HG03571 (cell line): ENCODE results near the gene ARHGAP44.

Source experiments
- ATAC-seq: cut with Tn5 transposase; IDR thresholded peaks from one replicate; pipeline ENCODE4 v1.9.1; 2021; ENCODE audit not compliant: unreplicated experiment

The ARHGAP44 gene

DNA sequence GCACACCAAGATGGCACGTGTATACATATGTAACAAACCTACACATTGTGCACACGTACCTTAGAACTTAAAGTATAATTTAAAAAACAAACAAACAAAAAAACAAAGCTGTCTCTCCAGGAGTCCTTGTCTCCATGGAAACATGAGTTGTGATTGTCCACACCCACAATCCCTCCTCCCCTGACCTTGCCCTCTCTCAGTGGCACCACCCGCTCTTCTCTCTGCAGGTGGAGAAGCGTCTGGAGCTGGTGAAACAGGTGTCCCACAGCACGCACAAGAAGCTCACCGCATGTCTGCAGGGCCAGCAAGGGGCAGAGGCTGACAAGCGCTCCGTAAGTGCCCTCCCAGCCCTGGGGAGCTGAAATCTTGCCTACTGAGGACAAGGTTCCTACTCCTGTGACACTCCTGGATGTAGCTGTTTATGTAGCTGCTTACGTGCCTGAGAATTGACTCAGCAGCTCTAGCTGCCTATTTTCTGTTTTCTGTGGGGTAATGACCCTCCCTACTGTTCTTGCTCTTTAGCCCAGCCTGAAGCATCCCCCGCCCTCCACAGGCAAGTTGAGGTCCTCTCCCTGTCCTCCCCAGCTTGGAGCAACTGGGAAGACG, 107.0 kb downstream of the ARHGAP44 start:
- no peak for ATAC-seq

DNA sequence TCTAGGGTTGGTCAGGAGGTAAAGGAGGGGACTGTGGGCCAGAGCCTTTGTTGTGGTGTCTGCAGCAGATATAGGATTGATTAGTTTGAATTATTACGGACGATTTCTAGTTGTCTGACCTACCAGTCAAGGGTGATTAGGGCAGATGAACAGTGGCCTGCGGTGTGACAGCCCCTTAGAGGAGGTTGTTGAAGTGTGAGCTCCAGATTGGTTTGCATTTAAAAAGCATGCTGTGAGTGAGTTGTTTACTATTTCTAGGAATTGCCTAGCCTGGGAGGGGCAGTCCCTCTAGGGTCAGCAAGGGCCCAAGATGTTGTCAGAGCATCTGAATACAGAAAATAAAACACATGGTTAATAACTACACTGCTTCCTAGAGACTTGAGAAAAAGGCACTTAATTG, 108.8 kb downstream of the ARHGAP44 start:
- no peak for ATAC-seq

DNA sequence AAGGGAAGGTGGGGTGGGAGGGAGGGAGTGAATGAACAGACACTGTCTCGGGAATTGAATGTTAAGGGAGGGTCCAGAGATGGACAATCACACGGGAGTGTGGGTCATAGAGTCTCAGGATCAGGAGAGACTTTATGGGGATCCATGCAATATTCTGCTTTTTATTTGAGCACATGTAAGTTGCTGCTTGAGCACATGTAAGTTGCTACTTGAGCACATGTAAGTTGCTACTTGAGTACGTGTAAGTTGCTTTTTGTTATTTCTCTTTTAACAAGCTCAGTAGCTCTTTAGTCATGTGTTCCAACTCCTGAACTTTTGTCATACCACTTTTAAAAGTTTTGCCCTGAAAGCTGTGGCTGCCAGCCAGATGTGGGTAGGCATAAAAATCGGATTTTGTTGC, 110.3 kb downstream of the ARHGAP44 start:
- ATAC-seq = no peak

DNA sequence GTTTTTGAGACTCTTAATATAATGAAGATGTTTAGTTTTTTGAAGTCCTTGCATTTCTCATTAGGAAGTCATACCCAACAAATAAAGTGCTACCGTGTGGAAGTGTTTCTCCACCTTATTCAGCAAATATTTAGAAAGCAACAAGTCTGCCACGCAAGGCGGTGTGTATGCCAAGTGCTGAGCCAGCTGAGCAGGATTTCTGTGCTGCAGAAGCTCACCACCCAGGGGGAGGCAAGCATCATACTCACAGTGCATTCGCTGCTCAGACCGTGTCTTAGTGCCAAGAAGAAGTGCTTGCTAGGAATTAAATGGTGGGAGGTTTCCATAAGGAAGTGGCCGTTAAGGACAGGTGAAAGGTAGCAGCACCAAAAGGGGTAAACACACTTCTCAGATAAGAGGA, 111.2 kb downstream of the ARHGAP44 start:
- ATAC-seq = no peak

DNA sequence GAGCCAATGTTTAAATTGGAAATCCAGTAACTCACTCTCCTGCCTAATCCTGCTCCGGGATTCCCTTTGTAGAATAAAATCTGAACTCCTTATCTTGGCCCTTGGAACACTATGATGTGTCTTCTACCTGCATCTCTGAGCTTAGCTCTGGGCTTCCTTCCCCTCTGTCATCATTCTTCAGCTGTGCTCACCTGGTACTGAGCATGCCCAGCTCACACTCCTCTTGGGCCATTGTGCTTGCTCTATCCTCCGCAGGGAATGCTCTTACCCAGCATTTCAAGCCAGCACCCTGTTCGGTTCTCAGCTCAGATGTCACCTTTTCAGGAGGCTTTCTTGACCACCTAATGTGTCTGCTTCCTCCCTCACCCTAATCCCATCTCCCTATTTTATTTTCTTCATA, 112.7 kb downstream of the ARHGAP44 start:
- ATAC-seq = no peak

DNA sequence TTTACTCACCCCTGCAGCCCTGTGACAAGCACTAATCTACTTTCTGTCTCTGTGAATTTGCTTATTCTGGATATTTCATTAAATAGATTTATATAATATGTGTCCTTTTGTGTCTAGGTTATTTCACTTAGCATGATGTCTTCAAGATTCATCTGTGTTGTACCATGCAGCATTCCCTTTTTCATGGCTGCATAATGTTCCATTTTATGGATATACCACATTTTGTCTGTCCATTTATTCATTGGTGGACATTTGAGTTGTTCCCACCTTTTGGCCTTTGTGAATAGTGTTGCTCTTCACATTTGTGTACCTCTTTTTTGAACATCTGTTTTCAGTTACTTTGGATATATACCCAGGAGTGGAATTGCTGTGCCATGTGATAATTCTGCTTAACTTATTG, 118.2 kb downstream of the ARHGAP44 start:
- ATAC-seq = no peak

DNA sequence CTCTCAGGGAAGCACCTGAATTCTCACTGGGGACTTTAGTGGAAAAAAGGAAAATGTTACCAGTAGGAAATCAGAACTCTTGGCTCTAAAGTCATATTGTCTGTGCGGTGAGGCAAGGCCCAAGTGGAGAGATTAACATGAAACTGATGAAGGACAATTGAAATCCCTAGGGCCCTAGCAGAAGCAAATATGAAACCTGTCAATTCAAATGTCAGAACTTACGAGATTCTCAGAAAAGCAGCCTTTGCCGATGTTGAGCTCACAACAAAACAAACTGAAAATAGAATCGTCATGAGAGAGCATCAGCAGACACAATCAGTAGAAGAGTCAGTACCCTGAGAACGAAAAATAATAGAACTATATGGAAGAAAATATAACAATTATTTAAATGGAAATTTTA, 119.7 kb downstream of the ARHGAP44 start:
- no peak for ATAC-seq

DNA sequence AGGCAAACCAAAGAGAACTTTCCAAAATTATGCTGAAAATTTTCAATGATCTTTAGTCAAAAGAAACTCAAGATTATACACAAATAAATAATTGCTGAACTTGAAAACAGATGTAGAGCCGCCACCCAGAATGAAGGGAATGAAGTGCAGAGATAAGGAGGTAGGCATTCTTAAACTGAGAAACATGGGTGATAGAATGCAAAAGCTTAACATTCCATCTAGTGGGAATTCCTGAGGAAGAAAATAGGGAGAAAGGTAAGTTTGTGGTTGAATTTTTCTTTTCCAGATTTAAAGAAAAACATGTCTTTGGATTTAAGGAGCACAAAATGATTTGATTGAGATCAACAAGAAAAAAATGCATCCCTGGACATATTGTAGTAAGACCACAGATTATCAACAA, 120.2 kb downstream of the ARHGAP44 start:
- no peak for ATAC-seq

DNA sequence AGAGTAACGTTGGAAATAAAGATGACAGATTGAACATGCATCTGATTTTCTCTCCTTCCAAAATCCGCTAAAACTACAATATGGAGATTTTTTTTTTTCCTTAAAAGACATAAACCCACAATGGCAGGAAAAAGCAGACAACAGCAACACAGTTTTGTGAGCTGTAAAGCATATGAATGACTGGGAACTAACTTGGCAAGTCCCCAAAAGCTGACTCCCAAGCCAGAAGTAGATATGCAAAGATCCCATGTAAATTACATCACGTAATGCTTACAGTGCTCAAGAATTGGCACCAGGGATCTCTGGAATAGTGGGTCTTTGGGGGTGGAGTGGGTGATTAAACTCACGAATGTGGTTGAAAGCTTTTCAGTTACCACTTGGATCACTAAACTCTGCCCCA, 121.9 kb downstream of the ARHGAP44 start:
- no peak for ATAC-seq

DNA sequence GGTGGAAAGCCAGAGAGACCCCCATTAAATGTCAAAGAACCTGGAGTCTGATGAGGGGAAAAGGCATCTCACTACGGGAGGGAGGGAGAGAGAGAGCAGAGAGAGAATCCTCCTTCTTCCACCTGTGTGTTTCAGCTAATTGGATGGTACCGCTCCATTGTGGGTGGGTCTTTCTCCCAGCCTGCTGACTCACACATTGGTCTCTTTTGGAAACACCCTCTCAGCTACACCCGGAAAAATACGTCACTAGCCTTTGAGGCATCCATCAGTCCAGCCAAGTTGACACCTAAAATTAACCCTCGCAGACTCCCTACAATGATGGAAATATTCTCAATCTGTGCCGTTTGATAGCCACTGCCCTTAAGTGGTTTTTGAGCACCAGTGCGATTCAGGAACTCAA, 128.1 kb downstream of the ARHGAP44 start:
- ATAC-seq = no peak

DNA sequence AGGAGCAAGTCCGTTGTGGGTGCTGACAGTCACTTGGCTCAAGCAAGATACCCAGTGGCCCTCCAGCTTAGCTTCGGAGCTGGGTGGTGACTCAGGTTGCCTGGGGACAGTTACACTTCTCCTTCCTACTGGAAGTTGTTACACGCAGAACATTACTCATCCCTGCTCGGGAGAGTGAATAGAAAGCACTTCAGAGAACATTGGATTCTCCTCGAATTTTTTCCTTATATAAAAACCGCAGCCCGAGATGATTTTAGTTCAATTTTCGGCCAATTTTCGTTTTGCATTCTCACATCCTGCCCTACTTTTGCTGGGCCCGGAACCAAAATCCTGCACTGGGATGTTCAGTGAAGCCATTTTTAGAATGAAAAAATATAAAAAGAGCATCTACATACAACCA, 128.8 kb downstream of the ARHGAP44 start:
- ATAC-seq = no peak

DNA sequence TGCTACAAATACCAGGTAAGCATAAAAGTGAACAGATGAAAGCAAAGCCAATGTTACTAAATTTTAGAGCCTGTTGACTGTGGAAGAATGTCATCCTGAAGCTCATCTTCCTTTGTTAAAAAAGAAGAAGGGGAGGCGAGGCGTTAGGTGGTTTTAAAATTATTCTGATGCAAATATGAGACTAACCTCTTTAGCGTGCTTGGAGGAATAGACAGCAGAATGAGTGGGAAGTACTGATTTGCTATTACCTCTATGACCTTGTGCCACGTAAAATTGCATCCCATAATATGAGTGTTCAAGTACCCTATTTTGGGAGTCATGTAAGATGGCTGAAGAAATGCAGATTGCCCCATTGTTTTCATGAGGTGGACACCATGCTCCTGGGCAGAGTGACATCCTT, 132.8 kb downstream of the ARHGAP44 start:
- no peak for ATAC-seq

DNA sequence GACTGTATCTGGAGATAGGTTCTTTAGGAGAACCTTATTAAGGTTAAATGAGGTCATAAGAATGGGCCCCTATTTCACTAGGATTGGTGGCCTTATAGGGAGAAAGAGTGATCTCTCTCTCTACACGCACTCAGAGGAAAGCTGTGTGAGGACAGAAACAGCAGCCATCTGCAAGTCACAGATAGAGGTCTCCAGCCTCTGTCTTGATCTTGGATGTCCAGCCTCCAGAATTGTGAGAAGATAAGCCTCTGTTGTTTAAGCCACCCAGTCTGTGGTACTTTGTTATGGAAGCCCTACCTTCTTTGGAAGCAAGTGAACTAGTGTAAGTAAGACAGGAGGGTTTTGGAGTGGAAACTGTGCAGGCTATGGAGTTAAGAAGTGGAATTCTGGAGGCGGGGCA, 135.3 kb downstream of the ARHGAP44 start:
- no peak for ATAC-seq

DNA sequence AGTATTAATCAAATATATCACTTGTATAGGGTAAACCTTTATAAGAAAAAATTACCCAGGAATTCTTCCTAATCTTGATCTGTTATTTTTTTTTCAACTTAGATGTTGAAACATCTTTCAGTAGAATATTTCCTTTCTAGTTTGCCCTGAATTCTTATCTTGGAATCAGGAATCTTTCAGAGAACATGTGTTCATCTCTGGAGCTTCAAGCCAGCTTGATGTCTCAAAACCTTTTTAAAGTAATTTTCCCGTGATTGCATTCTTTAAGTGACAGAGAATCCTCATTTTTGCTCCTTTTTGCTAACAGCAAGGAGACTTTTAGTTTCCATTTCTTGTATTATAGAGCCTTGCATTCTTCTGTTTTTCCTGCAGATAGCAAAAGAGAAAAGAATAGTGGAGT, 137.7 kb downstream of the ARHGAP44 start:
- ATAC-seq = no peak

DNA sequence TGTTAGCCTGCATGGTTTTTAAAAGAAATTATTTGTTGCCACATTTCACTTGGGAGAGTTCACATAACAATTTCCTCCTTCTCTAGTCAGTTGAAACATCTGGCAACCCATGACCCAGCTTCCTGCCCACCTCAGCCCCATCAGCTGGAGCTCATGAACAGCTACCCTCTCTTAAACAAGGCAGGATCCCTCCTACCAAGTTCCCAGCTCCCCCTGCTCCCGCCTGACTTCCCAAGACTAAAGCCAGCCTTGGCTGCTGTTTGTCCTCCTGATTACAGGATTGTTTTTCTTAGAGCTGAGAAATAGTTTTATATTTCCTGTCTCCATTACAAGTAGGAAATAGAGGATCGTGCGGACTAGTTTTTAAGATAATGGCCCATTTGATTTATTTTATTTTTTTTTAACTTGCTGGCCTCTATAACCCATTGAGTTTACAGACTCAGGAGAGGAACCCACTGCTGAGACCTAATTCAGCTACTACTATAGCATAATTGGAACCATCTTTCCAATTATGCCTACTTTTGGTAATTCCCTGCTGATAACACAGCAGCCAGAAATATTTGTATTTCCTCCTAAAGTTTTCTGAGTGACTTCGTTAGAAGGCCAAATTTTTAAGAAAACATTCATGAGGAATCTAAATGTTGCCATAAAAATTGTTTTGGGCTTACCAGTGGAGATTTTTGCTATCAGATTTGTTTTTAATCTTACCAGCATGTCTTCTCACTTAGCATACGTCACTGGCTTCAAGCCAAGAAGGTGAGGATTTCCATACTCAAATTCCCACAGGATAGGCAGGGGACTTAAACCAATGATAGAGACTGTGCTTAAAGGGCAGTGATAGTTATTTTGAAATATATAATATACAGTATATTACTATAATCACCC, 138.5 kb downstream of the ARHGAP44 start:
- ATAC-seq = no peak

DNA sequence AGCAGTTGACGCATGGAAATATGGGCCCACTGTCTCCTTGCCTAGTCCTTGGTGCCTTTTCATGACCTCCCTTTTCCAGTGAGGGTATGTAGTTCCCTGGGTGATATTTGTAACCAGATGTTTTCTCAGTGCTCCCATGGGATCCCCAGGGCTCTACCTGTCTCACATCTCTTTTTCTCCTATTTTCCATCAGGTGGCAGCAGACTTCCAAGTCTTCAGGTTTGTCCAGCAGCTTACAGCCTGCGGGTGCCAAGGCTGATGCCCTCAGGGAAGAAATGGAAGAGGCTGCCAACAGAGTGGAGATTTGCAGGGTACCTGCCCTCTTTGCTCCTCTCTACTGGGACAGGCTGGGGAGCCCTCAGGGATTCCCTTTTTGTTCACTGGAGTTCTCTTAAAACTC, 139.4 kb downstream of the ARHGAP44 start:
- ATAC-seq = no peak

DNA sequence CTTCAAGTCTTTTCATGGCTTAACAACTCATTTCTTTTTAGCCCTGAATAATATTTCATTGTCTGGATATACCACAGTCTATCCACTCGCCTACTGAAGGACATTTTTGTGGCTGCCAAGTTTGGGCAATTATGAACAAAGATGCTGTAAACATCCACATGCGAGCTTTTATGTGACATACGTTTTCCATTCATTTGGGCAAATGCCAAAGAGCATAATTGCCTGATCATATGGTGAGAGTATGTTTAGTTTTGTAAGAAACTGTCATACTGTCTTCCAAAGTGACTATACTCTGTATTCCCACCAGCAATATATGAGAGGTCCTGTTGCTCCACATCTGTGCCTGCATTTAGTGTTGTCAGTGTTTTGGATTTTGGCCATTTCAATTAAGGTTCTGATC, 147.2 kb downstream of the ARHGAP44 start:
- no peak for ATAC-seq

DNA sequence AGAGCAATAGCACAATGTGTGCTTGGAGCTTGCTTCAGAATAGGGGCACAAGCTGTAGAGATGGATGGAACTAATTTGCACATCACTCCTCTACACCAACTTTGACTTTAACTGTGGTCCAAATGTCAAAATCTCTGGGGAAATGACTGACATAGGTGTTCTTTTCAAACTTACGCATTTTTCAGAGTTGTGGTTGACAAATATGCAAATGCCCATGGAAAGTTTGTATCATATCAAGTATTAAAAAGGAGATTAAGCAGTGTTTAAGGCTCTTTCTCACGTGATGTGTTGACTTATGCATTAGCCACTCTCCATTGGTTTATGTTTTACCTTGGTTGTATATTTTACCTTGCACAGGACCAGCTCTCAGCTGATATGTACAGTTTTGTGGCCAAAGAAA, 151.4 kb downstream of the ARHGAP44 start:
- no peak for ATAC-seq

DNA sequence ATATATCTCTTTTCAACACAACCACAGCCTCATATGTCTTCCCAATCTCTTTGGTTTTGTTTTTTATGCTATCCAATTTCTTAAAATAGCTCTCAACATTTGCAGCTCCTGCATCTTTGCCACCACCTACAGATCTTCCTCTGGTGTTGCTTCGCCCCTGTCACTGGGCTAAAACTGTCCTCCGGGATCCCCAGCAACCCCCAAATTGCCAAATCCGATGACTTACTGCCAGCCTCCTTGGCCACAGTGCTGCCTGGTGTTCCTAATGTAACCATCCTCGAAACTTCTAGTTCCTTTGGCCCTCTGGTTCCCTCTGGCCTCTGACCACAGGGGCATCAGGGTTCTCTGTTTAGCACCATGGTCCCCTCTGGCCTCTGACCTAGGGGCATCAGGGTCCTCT, 157.7 kb downstream of the ARHGAP44 start:
- no peak for ATAC-seq

DNA sequence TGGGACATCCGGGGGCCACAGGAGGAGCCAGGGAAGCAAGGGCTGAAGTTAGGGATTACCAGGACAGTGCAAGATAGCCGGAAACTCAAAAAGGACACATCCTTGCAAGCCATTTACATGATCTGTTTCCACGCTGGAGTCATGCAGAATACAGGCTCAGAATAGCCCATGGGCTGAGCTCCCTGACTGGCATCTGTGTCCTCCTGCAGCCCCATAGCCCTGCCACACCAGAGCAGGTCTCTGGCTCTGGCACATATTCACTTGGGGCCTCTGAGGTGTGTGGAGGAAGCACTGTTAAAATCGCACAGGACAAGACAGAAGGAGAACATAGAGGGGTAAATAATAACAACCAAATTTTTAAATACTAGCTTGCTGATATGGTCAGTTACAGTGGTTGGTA, 162.7 kb downstream of the ARHGAP44 start:
- ATAC-seq = no peak

DNA sequence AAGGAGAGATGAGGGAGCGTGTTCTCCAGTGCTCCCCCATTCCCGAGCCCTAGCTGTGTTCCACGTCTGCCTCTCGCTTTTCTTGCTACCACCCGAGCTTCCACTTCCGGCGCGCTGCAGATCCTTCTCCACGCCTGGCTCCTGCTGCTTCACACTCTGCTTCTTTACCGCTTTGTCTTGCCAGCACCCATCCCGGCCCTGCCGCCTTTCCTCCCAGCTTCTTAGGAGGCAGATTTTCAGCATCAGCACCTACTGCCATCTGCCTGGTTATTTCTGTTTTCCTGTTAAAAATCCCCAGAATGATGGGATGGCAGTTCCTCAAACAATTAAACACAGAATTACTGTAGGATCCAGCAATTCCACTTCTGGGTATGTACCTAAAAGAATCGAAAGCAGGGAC, 163.9 kb downstream of the ARHGAP44 start:
- ATAC-seq = no peak

DNA sequence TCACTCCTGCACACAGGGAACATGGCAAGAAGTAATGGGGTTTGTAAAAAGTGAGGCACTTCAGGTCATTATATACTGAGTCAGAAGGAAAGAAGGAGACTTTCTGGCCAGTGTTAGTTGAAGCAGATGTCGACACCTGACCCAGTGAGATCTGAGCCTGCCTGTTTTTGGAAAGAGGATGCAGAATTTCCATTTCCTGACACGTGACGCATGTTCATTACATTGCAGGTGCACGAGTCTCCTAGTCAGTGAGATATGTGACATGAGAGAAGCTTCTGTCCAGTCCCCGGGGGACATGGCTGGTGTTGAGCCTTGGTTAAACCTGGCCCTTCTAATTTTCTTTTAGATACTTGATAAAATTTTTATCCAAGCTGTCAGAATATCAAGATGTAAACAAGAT, 166.2 kb downstream of the ARHGAP44 start:
- no peak for ATAC-seq

DNA sequence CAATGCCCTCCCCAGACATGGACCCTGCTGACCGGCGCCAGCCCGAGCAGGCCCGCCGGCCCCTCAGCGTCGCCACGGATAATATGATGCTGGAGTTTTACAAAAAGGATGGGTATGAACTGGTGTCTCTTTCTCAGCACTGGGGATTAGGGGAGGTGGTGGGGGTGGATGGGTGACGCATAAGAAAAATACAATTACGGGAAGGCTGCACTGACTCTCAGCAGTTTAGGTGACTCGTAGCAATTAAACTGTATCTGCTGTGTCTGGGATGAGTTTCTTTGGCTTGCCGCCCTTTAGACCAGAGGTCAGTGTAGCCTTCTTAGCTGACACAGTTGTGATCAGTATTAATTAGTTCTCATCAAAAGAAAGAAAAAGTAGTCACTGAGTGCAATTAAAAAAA, 169.5 kb downstream of the ARHGAP44 start:
- no peak for ATAC-seq
